Right renal pelvis (tissue), 4 donors: ENCODE measurements around the gene ANAPC10. TPM values are rescaled to one million over a fixed set of nuclear protein-coding genes. Genes with fewer than 3 reads are reported as not detected.

Experiments used
- polyA plus RNA-seq, 4 donors: library from polyadenylated mRNA; unstranded; fragments of 120-200 nt; gene quantifications; one replicate each; pipeline ENCODE4 v1.2.1, GENCODE V29; 2013; ENCODE audit not compliant: insufficient read length in 4 of 4

ANAPC10 gene
- polyA plus RNA-seq, 4 donors, result 27.2 to 32.7 (median 29.8) TPM

Other genes starting within 250 kb of the ANAPC10 start
- gene ABCE1, start 115 bp upstream of the ANAPC10 start, polyA plus RNA-seq, result 10 to 100 TPM; 60.0 to 71.3 (median 70.4) TPM
- gene OTUD4, start 82.4 kb upstream of the ANAPC10 start, polyA plus RNA-seq, result 10 to 100 TPM; 33.3 to 48.8 (median 41.4) TPM